H1 (cell line): Measurements from ENCODE around the gene CYB561. TPM values are rescaled to one million over a fixed set of nuclear protein-coding genes. Genes with fewer than 3 reads are reported as not detected.

Source experiments
- CTCF ChIA-PET: fragments of 300-600 bp; sonication (Branson Sonifier 250); formaldehyde crosslinking; loops from one replicate; lab custom pipeline; 2021; ENCODE audit not compliant: partially characterized antibody; lab: Charles Lee
- POLR2A ChIA-PET: fragments of 300-600 bp; sonication (Branson Sonifier 250); formaldehyde crosslinking; loops from one replicate; lab custom pipeline; 2021; ENCODE audit warnings: inconsistent platforms; ENCODE audit not compliant: partially characterized antibody; lab: Charles Lee
- DNase-seq, 2 experiments: peaks; one replicate each; pipeline versions ENCODE4 v3.0.0 to v3.0.0-alpha.2; 2010 to 2022; ENCODE audit warnings: low spot score in 2 of 2, low read depth in 1 of 2, mixed read lengths in 1 of 2
- FAIRE-seq: peaks from 2 replicates; lab custom pipeline; 2011; peaks lifted over from hg19 to GRCh38; lab: Jason Lieb, UNC
- H2AFZ ChIP-seq: 2 replicates; pipeline ENCODE4 v1.8.1; 2012; ENCODE audit warnings: low read length, inconsistent platforms
- H2AK5ac ChIP-seq: 2 replicates; pipeline ENCODE4 v1.6.1; 2013; ENCODE audit warnings: low read depth, low read length
- H2BK120ac ChIP-seq: replicated peaks from 2 replicates; pipeline ENCODE3; 2013; ENCODE audit warnings: low read depth, low read length, inconsistent platforms
- H2BK12ac ChIP-seq: 2 replicates; pipeline ENCODE4 v1.6.1; 2013; ENCODE audit warnings: low read depth, low read length
- H2BK15ac ChIP-seq: 2 replicates; pipeline ENCODE4 v1.6.1; 2013; ENCODE audit warnings: low read length
- H2BK20ac ChIP-seq: 2 replicates; pipeline ENCODE4 v1.6.1; 2013; ENCODE audit warnings: low read length
- H2BK5ac ChIP-seq: 2 replicates; pipeline ENCODE4 v1.6.1; 2013; ENCODE audit warnings: low read depth, low read length
- H3K14ac ChIP-seq: 2 replicates; pipeline ENCODE4 v1.6.1; 2013; ENCODE audit warnings: inconsistent platforms; ENCODE audit not compliant: insufficient read length
- H3K18ac ChIP-seq: 2 replicates; pipeline ENCODE4 v1.6.1; 2013; ENCODE audit warnings: low read length; ENCODE audit errors: extremely low read depth
- H3K23ac ChIP-seq: 2 replicates; pipeline ENCODE4 v1.6.1; 2013; ENCODE audit warnings: inconsistent platforms; ENCODE audit not compliant: insufficient read length
- H3K23me2 ChIP-seq: 2 replicates; pipeline ENCODE4 v1.6.1; 2013; ENCODE audit warnings: low read depth, low read length
- H3K27ac ChIP-seq: 2 replicates; pipeline ENCODE4 v1.6.1; 2011; ENCODE audit warnings: low read depth, low read length, inconsistent platforms
- H3K27me3 ChIP-seq, 4 experiments: replicated peaks in 1 of 4; 1 replicate in 1 of 4; 2 replicates in 3 of 4; pipeline versions ENCODE4 v1.6.1 to v1.8.1; 2011 to 2013; ENCODE audit warnings: low read length in 3 of 4, mild to moderate bottlenecking in 3 of 4, inconsistent platforms in 2 of 4, mixed read lengths in 2 of 4, moderate library complexity in 1 of 4; ENCODE audit not compliant: control insufficient read depth in 3 of 4, insufficient read depth in 3 of 4; ENCODE audit errors: extremely low read depth in 1 of 4
- H3K36me3 ChIP-seq, 4 experiments: 2 replicates each; pipeline versions ENCODE4 v1.6.1 to v1.8.1; 2011 to 2013; ENCODE audit warnings: mild to moderate bottlenecking in 4 of 4, low read length in 3 of 4, moderate library complexity in 2 of 4, control low read depth in 1 of 4, inconsistent platforms in 1 of 4; ENCODE audit not compliant: insufficient read depth in 4 of 4, control insufficient read depth in 2 of 4
- H3K4ac ChIP-seq: replicated peaks from 2 replicates; pipeline ENCODE3; 2013; ENCODE audit warnings: low read length, low read depth, mixed read lengths, inconsistent platforms; ENCODE audit not compliant: insufficient read length
- H3K4me1 ChIP-seq, 4 experiments: replicated peaks in 1 of 4; 1 replicate in 1 of 4; 2 replicates in 3 of 4; pipeline versions ENCODE4 v1.6.1 to v1.8.1; 2011 to 2013; ENCODE audit warnings: low read length in 3 of 4, inconsistent platforms in 2 of 4, mixed read lengths in 1 of 4; ENCODE audit not compliant: insufficient read depth in 4 of 4, control insufficient read depth in 3 of 4
- H3K4me2 ChIP-seq, 2 experiments: 2 replicates each; pipeline versions ENCODE4 v1.6.1 to v1.8.1; 2011 to 2013; ENCODE audit warnings: low read depth in 2 of 2, low read length in 2 of 2, control low read depth in 1 of 2, inconsistent platforms in 1 of 2, mild to moderate bottlenecking in 1 of 2; ENCODE audit not compliant: insufficient read depth in 1 of 2
- H3K4me3 ChIP-seq, 4 experiments: fragments of 200-600, 300-600 bp in 1 of 4; sonication (generic), shearing (Covaris generic), sonication (Bioruptor Twin) in 1 of 4; 2 replicates each; pipeline versions ENCODE4 v1.5.1 to v1.8.1; 2011 to 2016; ENCODE audit warnings: low read length in 4 of 4, low read depth in 3 of 4, control low read depth in 2 of 4, inconsistent platforms in 2 of 4, mild to moderate bottlenecking in 2 of 4, mixed read lengths in 1 of 4, moderate library complexity in 1 of 4; ENCODE audit not compliant: insufficient read depth in 2 of 4; ENCODE audit errors: extremely low read depth in 1 of 4
- H3K56ac ChIP-seq: replicated peaks from 2 replicates; pipeline ENCODE3; 2013; ENCODE audit warnings: low read depth, mild to moderate bottlenecking, mixed read lengths, low read length, inconsistent platforms; ENCODE audit not compliant: insufficient read length
- H3K79me1 ChIP-seq: 2 replicates; pipeline ENCODE4 v1.6.1; 2013; ENCODE audit warnings: low read depth, low read length, control low read depth
- H3K79me2 ChIP-seq, 2 experiments: 2 replicates each; pipeline versions ENCODE4 v1.6.1 to v1.8.1; 2012 to 2013; ENCODE audit warnings: low read length in 2 of 2, mild to moderate bottlenecking in 2 of 2, inconsistent platforms in 1 of 2; ENCODE audit not compliant: insufficient read depth in 2 of 2, control insufficient read depth in 1 of 2
- H3K9ac ChIP-seq, 4 experiments: replicated peaks in 1 of 4; 1 replicate in 1 of 4; 2 replicates in 3 of 4; pipeline versions ENCODE4 v1.6.1 to v1.8.1; 2011 to 2013; ENCODE audit warnings: low read depth in 3 of 4, low read length in 3 of 4, control low read depth in 2 of 4, mild to moderate bottlenecking in 2 of 4, moderate library complexity in 2 of 4, inconsistent platforms in 1 of 4; ENCODE audit errors: extremely low read depth in 1 of 4
- H3K9me3 ChIP-seq, 2 experiments: 2 replicates each; pipeline versions ENCODE4 v1.6.1 to v1.8.1; 2012 to 2013; ENCODE audit warnings: mild to moderate bottlenecking in 2 of 2, moderate library complexity in 2 of 2, control low read depth in 1 of 2, inconsistent platforms in 1 of 2, low read depth in 1 of 2, low read length in 1 of 2, mixed read lengths in 1 of 2; ENCODE audit not compliant: insufficient read depth in 2 of 2
- H4K20me1 ChIP-seq, 2 experiments: replicated peaks in 1 of 2; 2 replicates each; pipeline versions ENCODE3 to v1.8.1; 2011 to 2013; ENCODE audit warnings: inconsistent platforms in 2 of 2, low read length in 2 of 2, mild to moderate bottlenecking in 1 of 2; ENCODE audit not compliant: insufficient read depth in 2 of 2, control insufficient read depth in 1 of 2
- H4K5ac ChIP-seq: 2 replicates; pipeline ENCODE4 v1.6.1; 2013; ENCODE audit warnings: low read length, low read depth, mixed read lengths, inconsistent platforms; ENCODE audit not compliant: insufficient read length
- H4K8ac ChIP-seq: 2 replicates; pipeline ENCODE4 v1.8.0; 2013; ENCODE audit warnings: mild to moderate bottlenecking, moderate library complexity, low read length, inconsistent platforms; ENCODE audit not compliant: insufficient read depth; ENCODE audit errors: extremely low read depth
- H4K91ac ChIP-seq: replicated peaks from 2 replicates; pipeline ENCODE3; 2013; ENCODE audit warnings: low read length, mixed read lengths, inconsistent platforms; ENCODE audit not compliant: insufficient read length
- ASH2L ChIP-seq: fragments of 200-600, 300-600 bp; sonication (generic); IDR thresholded peaks from one replicate; pipeline ENCODE4 v1.7.1; 2017; ENCODE audit warnings: low read length
- CHD1 ChIP-seq: IDR thresholded peaks from 2 replicates; pipeline ENCODE4 v1.6.1; 2012; ENCODE audit warnings: low read depth, low read length, improper control_type of control experiment
- CREB1 ChIP-seq: IDR thresholded peaks from 2 replicates; pipeline ENCODE4 v1.6.1; 2012; ENCODE audit warnings: inconsistent platforms
- CTBP2 ChIP-seq: IDR thresholded peaks from 2 replicates; pipeline ENCODE4 v1.7.0; 2011; ENCODE audit warnings: borderline replicate concordance, mild to moderate bottlenecking, moderate library complexity, mixed read lengths, low read length; ENCODE audit not compliant: insufficient read depth, insufficient read length
- EGR1 ChIP-seq: IDR thresholded peaks from 2 replicates; pipeline ENCODE4 v1.6.1; 2011; ENCODE audit warnings: low read depth, low read length, borderline replicate concordance
- EP300 ChIP-seq, 2 experiments: IDR thresholded peaks; 1 replicate in 1 of 2; 2 replicates in 1 of 2; pipeline ENCODE4 v1.6.1; 2011 to 2012; ENCODE audit warnings: low read depth in 2 of 2, low read length in 2 of 2, mild to moderate bottlenecking in 2 of 2, borderline replicate concordance in 1 of 2, inconsistent platforms in 1 of 2, moderate library complexity in 1 of 2
- EZH2 ChIP-seq: fragments of 200-600 bp; sonication (generic); IDR thresholded peaks from 2 replicates; pipeline ENCODE4 v1.7.1; 2012; ENCODE audit warnings: low read depth, mild to moderate bottlenecking, moderate library complexity, low read length, inconsistent platforms; ENCODE audit not compliant: severe bottlenecking
- GTF2F1 ChIP-seq: IDR thresholded peaks from 2 replicates; pipeline ENCODE4 v1.6.1; 2012; ENCODE audit warnings: low read depth, low read length, improper control_type of control experiment, borderline replicate concordance
- PHF8 ChIP-seq: fragments of 200-600 bp; sonication (generic); conservative IDR thresholded peaks from 2 replicates; pipeline ENCODE4 v1.7.1; 2012; ENCODE audit warnings: low read depth, mild to moderate bottlenecking, inconsistent platforms, low read length, moderate library complexity
- RFX5 ChIP-seq: IDR thresholded peaks from 2 replicates; pipeline ENCODE4 v1.6.1; 2011; ENCODE audit warnings: low read depth, low read length, improper control_type of control experiment, borderline replicate concordance
- TAF7 ChIP-seq: optimal IDR thresholded peaks from 2 replicates; pipeline ENCODE3; 2011; ENCODE audit warnings: low read depth, mild to moderate bottlenecking, inconsistent platforms, low read length, moderate library complexity, borderline replicate concordance
- TBP ChIP-seq: IDR thresholded peaks from 2 replicates; pipeline ENCODE4 v1.6.1; 2011; ENCODE audit warnings: low read depth, low read length, improper control_type of control experiment
- TCF12 ChIP-seq: IDR thresholded peaks from 2 replicates; pipeline ENCODE4 v1.6.1; 2011; ENCODE audit warnings: low read depth, mild to moderate bottlenecking, low read length
- WGBS, 2 experiments: shearing (Covaris generic) in 1 of 2; methylation state at CpG; one replicate each; pipeline versions ENCODE4 v1.1.6 to v1.1.7; 2013 to 2015; ENCODE audit warnings: low lambda C conversion rate in 2 of 2, mixed read lengths in 2 of 2, inconsistent platforms in 1 of 2, low coverage in 1 of 2, missing lambda C conversion rate in 1 of 2; ENCODE audit not compliant: insufficient replicate concordance in 2 of 2, insufficient coverage in 1 of 2, insufficient read length in 1 of 2; ENCODE audit errors: extremely low coverage in 1 of 2, missing lambda C conversion rate in 1 of 2; 5-methylcytosine and 5-hydroxymethylcytosine counted together
- polyA plus RNA-seq, 7 experiments: library from polyadenylated mRNA; depleted of rRNA in 3 of 7; stranded (reverse) in 5 of 7; unstranded in 2 of 7; fragments of >200 nt in 5 of 7; fragments of 200-250 nt in 2 of 7; gene quantifications; 1 replicate in 5 of 7; 2 replicates in 1 of 7; 4 replicates in 1 of 7; pipeline versions ENCODE4 v1.2.1 to v1.2.3, GENCODE V29; 2011 to 2013; ENCODE audit warnings: missing spikeins in 2 of 7, mixed read lengths in 2 of 7
- total RNA-seq: library from RNA; stranded (reverse); fragmentation: NEBNext Ultra II Directional; extraction: Animal tissue kit (Norgen Biotek cat#: 25700); gene quantifications from 2 replicates; pipeline ENCODE4 v1.2.1, GENCODE V29; 2021

CYB561 gene
- total and polyA plus RNA-seq, 2 of the 8 experiments (the other 6 are each of a cell fraction or from before 2014, with no cell fraction given), result 19.7 to 23.4 TPM

DNA sequence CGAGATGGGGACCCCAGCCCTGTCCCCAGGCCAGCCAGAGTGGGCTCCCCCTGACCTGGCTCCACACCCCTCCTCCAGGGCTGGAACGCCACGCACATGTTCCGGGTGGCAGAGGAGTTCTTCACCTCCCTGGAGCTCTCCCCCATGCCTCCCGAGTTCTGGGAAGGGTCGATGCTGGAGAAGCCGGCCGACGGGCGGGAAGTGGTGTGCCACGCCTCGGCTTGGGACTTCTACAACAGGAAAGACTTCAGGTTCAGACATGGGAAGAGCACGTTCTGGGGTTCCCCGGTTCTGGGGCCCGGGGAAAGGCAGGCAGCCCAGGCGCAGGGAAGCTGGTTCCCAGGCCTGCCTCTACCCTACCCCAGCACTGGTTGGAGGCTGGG, 35.4 kb upstream of the CYB561 start:
- Histone ChIP-seq H3K4me2 (no peak overlapping the region), H4K91ac (no peak overlapping the region), H3K14ac (no peak overlapping the region), H3K79me1 (no peaks in the 10 kb centered on the region), H2BK15ac (no peak overlapping the region), H3K36me3 (no peaks in the 10 kb centered on the region), H3K27ac (no peak overlapping the region), H4K8ac (no peak overlapping the region), H2BK5ac (no peak overlapping the region; the same call in 1 of the 2 replicates), H3K4me1 (peaks cover 0 to 14% (median 9%) of the 10 kb centered on the region in 4 experiments; a peak in 6 of 7 replicates), H3K79me2 (no peaks in the 10 kb centered on the region), H4K20me1 (no peaks in the 10 kb centered on the region), H4K5ac (no peak overlapping the region), H3K9ac (no peak overlapping the region), H3K4ac (no peak overlapping the region), H3K9me3 (no peaks in the 10 kb centered on the region), H3K27me3 (peaks cover 0 to 14% (median 10%) of the 10 kb centered on the region in 4 experiments; a peak in 5 of 7 replicates), H2AFZ (no peak overlapping the region), H3K4me3 (no peak overlapping the region), H3K18ac (no peak overlapping the region), H2AK5ac (no peak overlapping the region), H2BK120ac (no peak overlapping the region), H3K23me2 (peaks cover 7% of the 10 kb centered on the region), H3K23ac (no peak overlapping the region), H2BK12ac (no peak overlapping the region), H3K56ac (no peak overlapping the region), H2BK20ac (no peak overlapping the region)
- WGBS, 2 experiments, result 89% methylated on average over 16 of the region's 16 CpGs; no CpG with 5 or more reads in 1 of the 2 experiments
- ChIA-PET POLR2A (interaction anchor here (0.7 to 1.6 kb wide), 4 partner anchors 8 to 51 kb away, joined by 3 to 6 read pairs (median 4); no protein-coding TSS in a partner anchor), CTCF (interaction anchor here (0.6 to 27.9 kb wide), 12 partner anchors 8 to 819 kb away, joined by 3 to 758 read pairs (median 5); partner anchors contain the start of gene CYB561)
- FAIRE-seq (no peak), DNase-seq (no peak)
- TF ChIP-seq EGR1 (no peak), CREB1 (no peak), TBP (no peak), EP300 (IDR thresholded peaks at IDR 0.05; ENCODE audit: borderline replicate concordance in 1 of 2, low read depth in 2 of 2, low read length in 2 of 2) (no peak), PHF8 (no peak), EZH2 (no peak), CHD1 (no peak), TCF12 (no peak), TAF7 (no peak), CTBP2 (no peak), RFX5 (no peak), ASH2L (no peak), GTF2F1 (no peak)
